Endothelial cell of umbilical vein (primary cell): ENCODE results near the gene VSX1. TPM values are rescaled to one million over a fixed set of nuclear protein-coding genes. Genes with fewer than 3 reads are reported as not detected.

Experiments used
- BruUV-seq: library from RNA; stranded (reverse); fragments of 400-500 nt; replicated peaks from 2 replicates; lab custom pipeline; 2021; lab: Mats Ljungman, UMichigan
- CTCF ChIA-PET: fragments of 300-600, 350-600 bp; sonication (Branson Sonifier 250); formaldehyde crosslinking; loops from one replicate; lab custom pipeline; 2021; ENCODE audit warnings: antibody characterized with exemption, inconsistent platforms; lab: Charles Lee
- POLR2A ChIA-PET: fragments of 300-600, 350-600 bp; sonication (Branson Sonifier 250); formaldehyde crosslinking; loops from one replicate; lab custom pipeline; 2021; ENCODE audit warnings: antibody characterized with exemption, inconsistent platforms; lab: Charles Lee
- DNase-seq: peaks from one replicate; pipeline ENCODE4 v3.0.0-alpha.2; 2011; ENCODE audit warnings: low read depth, low spot score
- FAIRE-seq: peaks from 2 replicates; lab custom pipeline; 2011; peaks lifted over from hg19 to GRCh38; lab: Jason Lieb, UNC
- H2AFZ ChIP-seq: 2 replicates; pipeline ENCODE4 v1.6.0; 2012; ENCODE audit warnings: low read depth, low read length, control low read depth, inconsistent platforms
- H3K27ac ChIP-seq: 2 replicates; pipeline ENCODE4 v1.5.1; 2011; ENCODE audit warnings: low read depth, mild to moderate bottlenecking, control low read depth, low read length, moderate library complexity; ENCODE audit not compliant: insufficient read depth
- H3K27me3 ChIP-seq, 2 experiments: 2 replicates each; pipeline versions ENCODE4 v1.6.0 to v1.6.1; 2011; ENCODE audit warnings: low read length in 2 of 2, mixed read lengths in 1 of 2; ENCODE audit not compliant: control insufficient read depth in 2 of 2, insufficient read depth in 2 of 2
- H3K36me3 ChIP-seq, 2 experiments: 2 replicates in 1 of 2; 3 replicates in 1 of 2; pipeline ENCODE4 v1.5.1; 2011; ENCODE audit warnings: low read length in 2 of 2, mild to moderate bottlenecking in 1 of 2, moderate library complexity in 1 of 2; ENCODE audit not compliant: control insufficient read depth in 2 of 2, insufficient read depth in 2 of 2; ENCODE audit errors: extremely low read depth in 1 of 2
- H3K4me1 ChIP-seq: 3 replicates; pipeline ENCODE4 v1.5.1; 2011; ENCODE audit warnings: mild to moderate bottlenecking, low read length; ENCODE audit not compliant: control insufficient read depth, insufficient read depth; ENCODE audit errors: extremely low read depth
- H3K4me2 ChIP-seq: 2 replicates; pipeline ENCODE4 v1.6.1; 2011; ENCODE audit warnings: low read length, control low read depth, mixed read lengths; ENCODE audit not compliant: insufficient read depth
- H3K4me3 ChIP-seq, 3 experiments: fragments of 200-600 bp in 1 of 3; sonication (generic), shearing (Covaris generic) in 1 of 3; replicated peaks in 1 of 3; 2 replicates each; pipeline ENCODE4 v1.5.1; 2011 to 2016; ENCODE audit warnings: control low read depth in 3 of 3, low read length in 3 of 3, mild to moderate bottlenecking in 2 of 3, inconsistent platforms in 1 of 3, low read depth in 1 of 3, moderate library complexity in 1 of 3; ENCODE audit not compliant: insufficient read depth in 1 of 3
- H3K79me2 ChIP-seq: 2 replicates; pipeline ENCODE4 v1.6.0; 2012; ENCODE audit warnings: low read length, inconsistent platforms; ENCODE audit not compliant: control insufficient read depth, insufficient read depth
- H3K9ac ChIP-seq: replicated peaks from 2 replicates; pipeline ENCODE3; 2011; ENCODE audit warnings: low read length, control low read depth; ENCODE audit not compliant: insufficient read depth; ENCODE audit errors: extremely low read depth
- H3K9me1 ChIP-seq: replicated peaks from 3 replicates; pipeline ENCODE4 v1.6.0; 2011; ENCODE audit warnings: mild to moderate bottlenecking, low read length; ENCODE audit not compliant: control insufficient read depth, insufficient read depth; ENCODE audit errors: extremely low read depth
- H3K9me3 ChIP-seq: replicated peaks from 2 replicates; pipeline ENCODE4 v1.5.1; 2012; ENCODE audit warnings: low read length, inconsistent platforms; ENCODE audit not compliant: control insufficient read depth, insufficient read depth
- H4K20me1 ChIP-seq: replicated peaks from 2 replicates; pipeline ENCODE3; 2011; ENCODE audit warnings: mild to moderate bottlenecking, low read length; ENCODE audit not compliant: control insufficient read depth, insufficient read depth; ENCODE audit errors: extremely low read depth
- FOS ChIP-seq: IDR thresholded peaks from 2 replicates; pipeline ENCODE4 v1.6.1; 2011; ENCODE audit warnings: mild to moderate bottlenecking, low read length, moderate library complexity, borderline replicate concordance; ENCODE audit not compliant: insufficient read depth
- GATA2 ChIP-seq: IDR thresholded peaks from 2 replicates; pipeline ENCODE4 v1.7.0; 2011; ENCODE audit warnings: low read depth, mild to moderate bottlenecking, moderate library complexity, mixed read lengths, low read length; ENCODE audit not compliant: insufficient read length, insufficient read depth
- JUN ChIP-seq: IDR thresholded peaks from 2 replicates; pipeline ENCODE4 v1.6.1; 2011; ENCODE audit warnings: borderline replicate concordance, low read depth; ENCODE audit not compliant: insufficient read length, insufficient read depth
- MYC ChIP-seq: IDR thresholded peaks from one replicate; pipeline ENCODE4 v1.6.1; 2011; ENCODE audit warnings: mild to moderate bottlenecking, low read depth, low read length
- POLR2A ChIP-seq: IDR thresholded peaks from 2 replicates; pipeline ENCODE4 v1.6.1; 2012; ENCODE audit warnings: low read depth, mild to moderate bottlenecking, control low read depth, low read length
- dilution Hi-C: fragments of 300-500 bp; cut with MboI; formaldehyde crosslinking; loops from one replicate; pipeline ENCODE4 v1.15.0; 2019; ENCODE audit warnings: low sequenced_read_pairs; ENCODE audit not compliant: extremely low pct_ligation_motif_present
- intact Hi-C: fragments of 100-400 bp; cut with micrococcal nuclease; formaldehyde crosslinking; loops from one replicate; pipeline ENCODE4 v1.10.0; 2022
- polyA plus RNA-seq, 4 experiments: library from polyadenylated mRNA; depleted of rRNA in 3 of 4; stranded (reverse) in 3 of 4; unstranded in 1 of 4; fragments of >200 nt; gene quantifications; 2 replicates each; pipeline versions ENCODE4 v1.2.1 to v1.2.3, GENCODE V29; 2011 to 2012; ENCODE audit warnings: missing spikeins in 1 of 4
- total RNA-seq: library from RNA; stranded (reverse); gene quantifications from 2 replicates; pipeline ENCODE4 v1.2.3, GENCODE V29; 2021
- TF ChIP-seq, protein P1 (sequence below): IDR thresholded peaks from 2 replicates; pipeline ENCODE4 v1.6.1; 2011; ENCODE audit not compliant: insufficient read depth, insufficient read length
- TF ChIP-seq, protein P2 (sequence below), 2 donors: IDR thresholded peaks; 1 replicate in 1 of 2; 2 replicates in 1 of 2; pipeline ENCODE4 v1.5.1; 2011; ENCODE audit warnings: low read length in 2 of 2, mild to moderate bottlenecking in 2 of 2, moderate library complexity in 2 of 2, control low read depth in 1 of 2, inconsistent platforms in 1 of 2, low read depth in 1 of 2; ENCODE audit not compliant: insufficient read depth in 1 of 2; ENCODE audit errors: extremely low read depth in 1 of 2

Gene VSX1
- total and polyA plus RNA-seq, 2 donors (not counting 3 experiments of a cell fraction or from before 2014, with no cell fraction given): not detected

DNA sequence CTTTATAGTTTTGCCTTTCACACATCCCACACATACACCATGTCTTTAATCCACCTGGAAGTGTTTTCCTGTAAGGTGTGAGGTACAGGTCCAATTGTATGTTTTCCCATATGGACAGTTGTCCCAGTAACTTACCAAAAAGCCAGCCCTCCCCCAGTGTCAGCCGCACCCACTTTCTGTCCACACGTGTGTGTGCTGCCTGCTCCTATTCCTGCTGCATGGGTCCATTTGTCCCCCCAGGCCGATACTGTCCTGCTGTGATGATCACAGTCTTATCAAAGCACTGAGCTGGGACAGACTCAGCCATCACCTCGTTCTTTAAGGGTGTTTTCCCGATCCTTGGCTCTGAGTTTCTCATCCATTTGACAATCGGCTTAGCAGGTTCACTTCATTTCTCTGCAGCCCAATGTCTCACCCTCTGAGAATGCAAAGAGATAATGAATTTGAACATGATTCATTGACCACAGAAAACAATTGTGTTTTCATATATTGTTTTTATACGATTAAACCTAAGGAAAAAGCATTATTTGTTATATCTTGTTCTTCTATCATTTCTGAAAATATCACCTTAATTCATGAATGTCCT, 9.6 kb downstream of the VSX1 start:
- no peaks in the 10 kb centered on the region for H3K4me1 ChIP-seq
- dilution Hi-C loops: no loop called here
- no peaks in the 10 kb centered on the region for H3K36me3 ChIP-seq
- no peaks in the 10 kb centered on the region for H3K9me3 ChIP-seq
- no peak overlapping the region for H2AFZ ChIP-seq
- H3K4me3 ChIP-seq: no peak overlapping the region
- peaks cover 23 to 35% of the 10 kb centered on the region in 2 experiments for H3K27me3 ChIP-seq
- no peak overlapping the region for H3K9ac ChIP-seq
- no peak overlapping the region for H3K4me2 ChIP-seq
- no peak overlapping the region for H3K27ac ChIP-seq
- DNase-seq (no peak), FAIRE-seq (no peak)
- no TSS peak for BruUV-seq
- no peaks in the 10 kb centered on the region for H3K79me2 ChIP-seq
- POLR2A ChIA-PET: no interaction called here
- no peaks in the 10 kb centered on the region for H3K9me1 ChIP-seq
- intact Hi-C loops: no loop called here
- TF ChIP-seq JUN: no peak
- TF ChIP-seq, protein P1, sequence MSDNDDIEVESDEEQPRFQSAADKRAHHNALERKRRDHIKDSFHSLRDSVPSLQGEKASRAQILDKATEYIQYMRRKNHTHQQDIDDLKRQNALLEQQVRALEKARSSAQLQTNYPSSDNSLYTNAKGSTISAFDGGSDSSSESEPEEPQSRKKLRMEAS: no peak
- TF ChIP-seq POLR2A: no peak
- TF ChIP-seq FOS: no peak
- TF ChIP-seq, protein P2, sequence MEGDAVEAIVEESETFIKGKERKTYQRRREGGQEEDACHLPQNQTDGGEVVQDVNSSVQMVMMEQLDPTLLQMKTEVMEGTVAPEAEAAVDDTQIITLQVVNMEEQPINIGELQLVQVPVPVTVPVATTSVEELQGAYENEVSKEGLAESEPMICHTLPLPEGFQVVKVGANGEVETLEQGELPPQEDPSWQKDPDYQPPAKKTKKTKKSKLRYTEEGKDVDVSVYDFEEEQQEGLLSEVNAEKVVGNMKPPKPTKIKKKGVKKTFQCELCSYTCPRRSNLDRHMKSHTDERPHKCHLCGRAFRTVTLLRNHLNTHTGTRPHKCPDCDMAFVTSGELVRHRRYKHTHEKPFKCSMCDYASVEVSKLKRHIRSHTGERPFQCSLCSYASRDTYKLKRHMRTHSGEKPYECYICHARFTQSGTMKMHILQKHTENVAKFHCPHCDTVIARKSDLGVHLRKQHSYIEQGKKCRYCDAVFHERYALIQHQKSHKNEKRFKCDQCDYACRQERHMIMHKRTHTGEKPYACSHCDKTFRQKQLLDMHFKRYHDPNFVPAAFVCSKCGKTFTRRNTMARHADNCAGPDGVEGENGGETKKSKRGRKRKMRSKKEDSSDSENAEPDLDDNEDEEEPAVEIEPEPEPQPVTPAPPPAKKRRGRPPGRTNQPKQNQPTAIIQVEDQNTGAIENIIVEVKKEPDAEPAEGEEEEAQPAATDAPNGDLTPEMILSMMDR (IDR thresholded peaks at IDR 0.05; ENCODE audit: extremely low read depth in 1 of 2, insufficient read depth in 1 of 2, low read depth in 1 of 2, low read length in 2 of 2): no peak
- TF ChIP-seq GATA2: no peak
- TF ChIP-seq MYC: no peak
- H4K20me1 ChIP-seq: no peaks in the 10 kb centered on the region
- CTCF ChIA-PET: interaction anchor here (1.0 kb wide), 1 partner anchor 151 kb away, joined by 3 read pairs; no protein-coding TSS in a partner anchor
